ENCODE data around the gene F12. TPM values are rescaled to one million over a fixed set of nuclear protein-coding genes. Genes with fewer than 3 reads are reported as not detected.

F12 gene
- total RNA-seq, 2 donors from 2014 or later = 0.43 TPM; not detected in 1

GRCh38 chr5:177387405-177387804 lies 22.0 kb downstream of the F12 start:
- peaks cover 0 to 4% of the 10 kb centered on the region in 2 donors for H3K27me3 ChIP-seq
- no peaks in the 10 kb centered on the region for H3K36me3 ChIP-seq
- H3K4me1 ChIP-seq = no peaks in the 10 kb centered on the region
- no peak overlapping the region for H3K4me3 ChIP-seq
- no peak overlapping the region for H3K27ac ChIP-seq
- TF ChIP-seq CTCF (IDR thresholded peaks at IDR 0.05) = no peak
- DNase-seq (ENCODE audit: low spot score) = no peak
- no peaks in the 10 kb centered on the region for H3K9me3 ChIP-seq

DNA sequence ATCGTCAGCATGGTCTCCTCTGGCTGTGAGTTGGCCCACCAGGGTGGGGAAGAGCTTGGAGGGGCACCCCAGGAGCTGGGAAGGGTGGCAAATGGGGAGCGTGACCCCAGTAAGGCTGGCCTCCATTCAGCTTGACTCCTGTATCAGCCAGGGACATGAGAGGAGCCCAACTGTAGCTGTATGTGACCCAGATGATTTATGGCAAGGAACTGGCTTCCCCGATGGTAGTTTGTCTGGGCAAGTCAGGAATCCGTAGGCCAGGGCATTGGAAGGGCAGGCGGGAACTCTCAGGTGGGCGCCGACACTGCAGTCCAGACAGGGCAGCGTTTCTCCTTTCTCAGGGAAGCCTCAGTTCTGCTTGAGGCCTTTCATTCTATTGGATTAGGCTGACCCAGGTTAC lies 22.8 kb downstream of the F12 start:
- Histone ChIP-seq H3K4me3 (no peak overlapping the region), H3K4me1 (no peaks in the 10 kb centered on the region), H3K36me3 (no peaks in the 10 kb centered on the region), H3K27me3 (peaks cover 0 to 4% of the 10 kb centered on the region in 2 donors), H3K9me3 (no peaks in the 10 kb centered on the region), H3K27ac (no peak overlapping the region)
- DNase-seq (ENCODE audit: low spot score) = no peak
- TF ChIP-seq CTCF (IDR thresholded peaks at IDR 0.05) = no peak

GRCh38 chr5:177385720-177386119 lies 23.6 kb downstream of the F12 start:
- Histone ChIP-seq H3K27me3 (peaks cover 0 to 4% of the 10 kb centered on the region in 2 donors), H3K9me3 (no peaks in the 10 kb centered on the region), H3K4me1 (no peaks in the 10 kb centered on the region), H3K36me3 (no peaks in the 10 kb centered on the region), H3K4me3 (no peak overlapping the region), H3K27ac (no peak overlapping the region)
- DNase-seq (ENCODE audit: low spot score) = no peak
- no peak for TF ChIP-seq CTCF (IDR thresholded peaks at IDR 0.05)

DNA sequence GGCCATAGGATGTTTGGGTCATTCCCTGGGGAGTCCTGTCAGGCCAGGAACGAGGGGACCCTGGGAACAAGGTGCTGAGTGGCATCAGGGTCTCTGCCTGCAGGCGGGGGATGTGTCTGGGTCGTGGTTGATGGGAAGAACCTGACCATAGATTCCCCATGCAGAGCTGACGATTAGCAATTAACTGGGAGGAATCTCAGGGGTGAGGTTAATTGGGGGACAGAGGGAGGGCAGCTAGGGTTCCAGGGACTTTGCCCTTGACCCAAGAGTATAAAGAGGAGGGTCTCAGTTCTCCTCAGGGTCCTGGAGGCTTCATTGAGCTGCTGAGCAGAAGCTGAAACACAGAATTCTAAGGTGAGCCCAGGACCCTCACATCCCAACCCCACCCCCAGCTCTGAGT lies 25.2 kb downstream of the F12 start, which contains the start of gene SLC34A1:
Gene SLC34A1 (plus strand): TSS at position 301 of the 400 bp plus-strand sequence. CDS start 1,308 bp downstream, outside the sequence.
- Histone ChIP-seq H3K4me3 (no peak within 1 kb of the TSS), H3K9me3 (no peaks in the 10 kb centered on the region), H3K27ac (no peak within 1 kb of the TSS), H3K36me3 (no peaks in the 10 kb centered on the region), H3K27me3 (no peaks in the 10 kb centered on the region), H3K4me1 (no peaks in the 10 kb centered on the region)
- no peak for TF ChIP-seq CTCF (IDR thresholded peaks at IDR 0.05)
- DNase-seq (ENCODE audit: low spot score) = no peak

- no peak for DNase-seq (ENCODE audit: low spot score)
- Histone ChIP-seq H3K4me3 (no peak overlapping the region), H3K9me3 (no peaks in the 10 kb centered on the region), H3K4me1 (no peaks in the 10 kb centered on the region), H3K27ac (no peak overlapping the region), H3K27me3 (no peaks in the 10 kb centered on the region), H3K36me3 (no peaks in the 10 kb centered on the region)
- TF ChIP-seq CTCF (IDR thresholded peaks at IDR 0.05) = no peak
Observed at GRCh38 chr5:177383181-177383580, 26.2 kb downstream of the F12 start.

DNA sequence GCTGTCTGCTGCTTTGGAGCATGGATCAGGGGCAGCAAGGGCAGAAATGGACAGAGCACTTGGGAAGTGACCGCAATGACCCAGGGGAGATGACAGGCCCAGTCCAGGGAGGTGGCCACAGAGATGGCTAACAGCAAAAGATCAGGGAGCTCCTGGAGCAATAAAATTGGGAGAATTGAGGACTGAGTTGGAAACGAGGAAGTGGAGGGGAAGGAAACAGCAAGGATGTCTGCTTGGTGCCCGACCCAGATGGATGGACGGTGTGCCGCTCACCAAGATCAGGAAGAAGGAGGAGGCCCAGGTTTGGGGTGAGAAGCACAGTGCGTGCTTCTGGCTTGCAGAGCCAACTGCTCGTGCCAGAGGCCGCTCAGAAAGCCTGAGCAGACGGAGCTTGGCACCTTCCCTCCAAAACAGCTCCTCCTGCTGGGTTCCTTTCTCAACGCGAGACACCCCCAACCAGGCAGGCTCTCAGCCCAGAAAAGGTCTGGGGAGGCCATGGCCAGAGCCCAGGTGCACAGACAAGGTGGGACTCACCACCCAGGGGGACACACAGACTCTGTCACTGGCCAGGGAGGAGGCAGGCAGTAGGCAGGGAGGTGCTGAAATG lies 26.8 kb downstream of the F12 start:
- TF ChIP-seq CTCF (IDR thresholded peaks at IDR 0.05) = peak in 1 of 2 donors; percentile 45
- no peaks in the 10 kb centered on the region for H3K9me3 ChIP-seq
- no peaks in the 10 kb centered on the region for H3K36me3 ChIP-seq
- H3K27ac ChIP-seq = no peak overlapping the region
- no peaks in the 10 kb centered on the region for H3K27me3 ChIP-seq
- no peaks in the 10 kb centered on the region for H3K4me1 ChIP-seq
- no peak for DNase-seq (ENCODE audit: low spot score)
- no peak overlapping the region for H3K4me3 ChIP-seq
